Measurements from ENCODE around the gene TIMP1. TPM values are rescaled to one million over a fixed set of nuclear protein-coding genes. Genes with fewer than 3 reads are reported as not detected.

TIMP1 gene
- total RNA-seq, 4 donors from 2014 or later = 77.4 to 204 (median 156) TPM

- no peak for TF ChIP-seq POLR2A (IDR thresholded peaks at IDR 0.05)
- TF ChIP-seq EP300 (IDR thresholded peaks at IDR 0.05) = no peak
- TF ChIP-seq POLR2AphosphoS5 (IDR thresholded peaks at IDR 0.05) = no peak
- TF ChIP-seq CTCF (IDR thresholded peaks at IDR 0.05) = no peak
- Histone ChIP-seq H3K27ac (no peak overlapping the region), H3K9me3 (no peaks in the 10 kb centered on the region), H3K27me3 (peaks cover 7% of the 10 kb centered on the region), H3K4me1 (peaks cover 0 to 26% (median 0%) of the 10 kb centered on the region in 3 donors), H3K4me3 (no peak overlapping the region), H3K36me3 (no peaks in the 10 kb centered on the region)
- WGBS, 2 donors (ENCODE audit: low coverage in 1 of 2) = 71% methylated on average over 1 of the region's 3 CpGs; no CpG with 5 or more reads in 1 of the 2 donors
- ATAC-seq = no peak
These were observed 4.3 kb upstream of the TIMP1 start for GRCh38 chrX:47577901-47578300.

- H3K4me3 ChIP-seq = no peak overlapping the region
- no peak for ATAC-seq
- H3K4me1 ChIP-seq = peaks cover 0 to 30% (median 4%) of the 10 kb centered on the region in 3 donors
- H3K27ac ChIP-seq = no peak overlapping the region
- no peaks in the 10 kb centered on the region for H3K9me3 ChIP-seq
- WGBS, 2 donors (ENCODE audit: low coverage in 1 of 2) = no CpG with 5 or more reads among the region's 16 CpGs
- TF ChIP-seq POLR2AphosphoS5 (IDR thresholded peaks at IDR 0.05) (no peak), CTCF (IDR thresholded peaks at IDR 0.05) (no peak), POLR2A (IDR thresholded peaks at IDR 0.05) (no peak), EP300 (IDR thresholded peaks at IDR 0.05) (no peak)
- peaks cover 7% of the 10 kb centered on the region for H3K27me3 ChIP-seq
- H3K36me3 ChIP-seq = no peaks in the 10 kb centered on the region
These were observed 3.5 kb upstream of the TIMP1 start for GRCh38 chrX:47578692-47579091.

DNA sequence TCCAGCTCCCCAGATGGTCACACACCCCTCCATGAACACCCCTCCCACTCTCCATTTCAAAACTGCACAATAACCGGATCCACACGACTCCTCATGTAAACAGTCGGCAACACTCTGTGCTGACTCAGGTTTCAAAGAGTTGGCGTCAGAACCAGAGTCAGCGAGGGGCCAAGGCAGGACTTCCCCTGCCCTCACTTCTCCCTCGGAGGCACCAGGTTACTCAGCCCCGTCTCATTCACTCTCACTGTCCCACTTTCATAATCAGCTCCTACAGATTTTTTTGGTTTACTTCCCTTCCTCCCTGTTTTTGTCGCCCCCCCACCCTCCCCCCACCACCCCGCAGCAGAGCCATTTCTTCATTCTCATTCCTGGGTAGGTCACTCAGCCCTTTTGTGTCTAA lies 2.7 kb upstream of the TIMP1 start:
- Histone ChIP-seq H3K27ac (no peak overlapping the region), H3K36me3 (peaks cover 0 to under 1% of the 10 kb centered on the region in 2 donors), H3K4me1 (peaks cover 0 to 26% (median 4%) of the 10 kb centered on the region in 3 donors), H3K4me3 (no peak overlapping the region), H3K9me3 (no peaks in the 10 kb centered on the region), H3K27me3 (peaks cover under 1% of the 10 kb centered on the region)
- TF ChIP-seq POLR2AphosphoS5 (IDR thresholded peaks at IDR 0.05) (no peak), CTCF (IDR thresholded peaks at IDR 0.05) (no peak), POLR2A (IDR thresholded peaks at IDR 0.05) (no peak), EP300 (IDR thresholded peaks at IDR 0.05) (no peak)
- WGBS, 2 donors (ENCODE audit: low coverage in 1 of 2) = 20% methylated on average over 1 of the region's 9 CpGs; no CpG with 5 or more reads in 1 of the 2 donors
- no peak for ATAC-seq

DNA sequence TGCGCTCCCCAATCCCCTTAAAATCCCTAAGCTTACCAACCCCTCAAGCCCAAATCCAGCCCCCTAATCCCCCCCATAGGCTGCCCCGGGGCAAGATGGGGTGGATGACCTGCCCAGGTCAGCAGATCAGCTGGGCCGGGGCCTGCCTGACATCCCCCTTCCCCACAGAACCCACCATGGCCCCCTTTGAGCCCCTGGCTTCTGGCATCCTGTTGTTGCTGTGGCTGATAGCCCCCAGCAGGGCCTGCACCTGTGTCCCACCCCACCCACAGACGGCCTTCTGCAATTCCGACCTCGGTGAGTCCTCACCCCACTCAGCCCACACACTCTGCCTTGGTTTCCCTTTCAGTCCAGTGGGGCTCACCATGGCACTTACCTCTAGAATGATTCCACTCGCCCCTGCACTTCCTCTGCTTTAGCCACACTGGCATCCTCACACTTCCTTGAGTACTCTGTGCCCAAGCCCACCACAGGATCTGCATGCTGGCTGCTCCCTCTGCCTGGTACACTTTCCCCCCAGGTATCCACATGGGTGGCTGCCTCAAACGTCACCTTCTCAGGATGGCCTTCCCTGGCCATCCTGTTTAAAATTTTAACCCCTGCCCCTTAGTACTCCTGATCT lies 1.1 kb downstream of the TIMP1 start:
- H3K27me3 ChIP-seq = no peaks in the 10 kb centered on the region
- peak overlapping the region in 1 of 2 donors; percentile 56 for H3K4me3 ChIP-seq
- ATAC-seq = no peak
- no peaks in the 10 kb centered on the region for H3K9me3 ChIP-seq
- 71 to 73% methylated on average over 1 to 4 of the region's 8 CpGs for WGBS, 2 donors (ENCODE audit: low coverage in 1 of 2)
- peaks cover 0 to 22% of the 10 kb centered on the region in 2 donors for H3K36me3 ChIP-seq
- TF ChIP-seq CTCF (IDR thresholded peaks at IDR 0.05) = no peak
- TF ChIP-seq POLR2A (IDR thresholded peaks at IDR 0.05) = no peak
- TF ChIP-seq EP300 (IDR thresholded peaks at IDR 0.05) = no peak
- no peak for TF ChIP-seq POLR2AphosphoS5 (IDR thresholded peaks at IDR 0.05)
- peaks cover 0 to 25% (median 4%) of the 10 kb centered on the region in 3 donors for H3K4me1 ChIP-seq
- H3K27ac ChIP-seq = peak overlapping the region in 3 of 4 donors; percentile 85 to 90 (median 87)

DNA sequence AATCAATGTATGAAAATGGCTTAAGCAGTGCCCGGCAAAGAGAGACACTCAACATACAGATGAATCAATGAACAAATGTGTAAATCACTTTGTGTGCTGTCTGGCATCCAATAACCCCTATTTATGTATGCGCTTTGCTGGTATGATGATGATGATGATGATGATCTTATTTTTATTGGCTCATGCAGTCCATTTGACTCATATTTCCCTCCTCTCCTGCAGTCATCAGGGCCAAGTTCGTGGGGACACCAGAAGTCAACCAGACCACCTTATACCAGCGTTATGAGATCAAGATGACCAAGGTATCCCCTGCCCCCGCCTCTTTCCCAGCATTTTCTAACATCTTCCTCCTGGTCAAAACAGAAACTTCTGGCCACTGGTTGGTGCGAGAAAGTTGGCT lies 2.5 kb downstream of the TIMP1 start:
- peaks cover 0 to 22% of the 10 kb centered on the region in 2 donors for H3K36me3 ChIP-seq
- ATAC-seq = no peak
- H3K9me3 ChIP-seq = no peaks in the 10 kb centered on the region
- H3K4me1 ChIP-seq = peaks cover 0 to 25% (median 4%) of the 10 kb centered on the region in 3 donors
- no peaks in the 10 kb centered on the region for H3K27me3 ChIP-seq
- no peak overlapping the region for H3K27ac ChIP-seq
- WGBS, 2 donors (ENCODE audit: low coverage in 1 of 2) = 61 to 67% methylated on average over 3 to 6 of the region's 6 CpGs
- no peak for TF ChIP-seq CTCF (IDR thresholded peaks at IDR 0.05)
- no peak for TF ChIP-seq POLR2AphosphoS5 (IDR thresholded peaks at IDR 0.05)
- TF ChIP-seq POLR2A (IDR thresholded peaks at IDR 0.05) = no peak
- TF ChIP-seq EP300 (IDR thresholded peaks at IDR 0.05) = no peak
- no peak overlapping the region for H3K4me3 ChIP-seq

Measured in gastroesophageal sphincter (tissue), 4 donors.